Adrenal gland (tissue), 12 donors: Measurements from ENCODE around the gene TLR8. TPM values are rescaled to one million over a fixed set of nuclear protein-coding genes. Genes with fewer than 3 reads are reported as not detected.

Experiments used
- DNase-seq, 7 donors: peaks; one replicate each; pipeline ENCODE4 v3.0.0-alpha.2; 2019 to 2020
- H3K27ac ChIP-seq, 5 donors: fragments of 200-600 bp; sonication (generic) in 4 of 5; 1 replicate in 3 of 5; 2 replicates in 2 of 5; pipeline versions ENCODE4 v1.5.1 to v1.8.0; 2016 to 2020; ENCODE audit warnings: mild to moderate bottlenecking in 1 of 5
- H3K27me3 ChIP-seq: fragments of 200-600 bp; 2 replicates; pipeline ENCODE4 v1.8.0; 2021
- H3K36me3 ChIP-seq, 2 donors: fragments of 200-600 bp; replicated peaks in 1 of 2; 1 replicate in 1 of 2; 2 replicates in 1 of 2; pipeline versions ENCODE4 v1.5.1 to v1.8.0; 2018 to 2022
- H3K4me1 ChIP-seq, 2 donors: fragments of 200-600 bp; replicated peaks in 1 of 2; 1 replicate in 1 of 2; 2 replicates in 1 of 2; pipeline versions ENCODE4 v1.5.1 to v1.8.0; 2018 to 2021
- H3K4me3 ChIP-seq, 4 donors: fragments of 200-600 bp; sonication (generic) in 3 of 4; one replicate each; pipeline ENCODE4 v1.5.1; 2016 to 2018
- H3K9me3 ChIP-seq, 3 donors: fragments of 200-600 bp; sonication (generic) in 1 of 3; replicated peaks in 1 of 3; 1 replicate in 2 of 3; 2 replicates in 1 of 3; pipeline versions ENCODE4 v1.5.1 to v1.8.0; 2016 to 2021
- POLR2A ChIP-seq, 2 donors: fragments of 450-650 bp; IDR thresholded peaks; one replicate each; pipeline ENCODE4 v1.6.1; 2017; ENCODE audit warnings: antibody characterized with exemption in 2 of 2, mild to moderate bottlenecking in 2 of 2, moderate library complexity in 1 of 2
- WGBS, 4 donors: extraction: QIAGEN DNeasy Blood & Tissue Kit in 2 of 4; methylation state at CpG; one replicate each; pipeline versions ENCODE4 v1.1.5 to v1.1.7; 2013 to 2017; 5-methylcytosine and 5-hydroxymethylcytosine counted together
- intact Hi-C, 2 donors: fragments of 100-400 bp; cut with DNase I; formaldehyde crosslinking; loops; one replicate each; pipeline versions ENCODE4 v1.14.1 to v1.15.0; 2022 to 2023
- polyA plus RNA-seq, 3 donors: library from polyadenylated mRNA; stranded (reverse); fragments of 200-250 nt in 2 of 3; fragments of 350-450 nt in 1 of 3; fragmentation: Illumina TruSeq in 1 of 3; extraction: RNeasy Lipid Tissue Mini Kit (QIAGEN cat#74804) in 1 of 3; gene quantifications; one replicate each; pipeline ENCODE4 v1.2.3, GENCODE V29; 2013 to 2014
- total RNA-seq, 9 donors: library from RNA; depleted of rRNA in 4 of 9; stranded (reverse); fragments of >200 nt in 4 of 9; fragments of 120-200 nt in 1 of 9; fragmentation: NEBNext Ultra II Directional in 1 of 9; extraction: Animal tissue kit (Norgen Biotek cat#: 25700) in 1 of 9; gene quantifications; one replicate each; pipeline versions ENCODE4 v1.1.0 to v1.2.4, GENCODE V29; 2013 to 2023
- TF ChIP-seq, protein P1 (sequence below), 6 experiments: fragments of 450-650 bp in 4 of 6; fragments of 200-600 bp in 2 of 6; sonication (generic) in 1 of 6; IDR thresholded peaks; 1 replicate in 5 of 6; 2 replicates in 1 of 6; pipeline versions ENCODE4 v1.5.1 to v1.8.0; 2016 to 2021; ENCODE audit warnings: antibody characterized with exemption in 6 of 6, mild to moderate bottlenecking in 2 of 6, moderate library complexity in 1 of 6
- donor health status: healthy with polysubstance abuse.
- donor health status: Bipolar disorder and iron deficiency.
- donor health status: DM: yes; HTN: yes; CAD: no.
- donor health status: DM: no; HTN: no; CAD: no.
- donor health status: DM: no; HTN: no; CAD: no.
- donor health status: DM: yes; HTN: yes; CAD: no.

TLR8 gene
- total and polyA plus RNA-seq, 12 donors: 0.10 to 5.6 (median 1.9) TPM; not detected in 1

DNA sequence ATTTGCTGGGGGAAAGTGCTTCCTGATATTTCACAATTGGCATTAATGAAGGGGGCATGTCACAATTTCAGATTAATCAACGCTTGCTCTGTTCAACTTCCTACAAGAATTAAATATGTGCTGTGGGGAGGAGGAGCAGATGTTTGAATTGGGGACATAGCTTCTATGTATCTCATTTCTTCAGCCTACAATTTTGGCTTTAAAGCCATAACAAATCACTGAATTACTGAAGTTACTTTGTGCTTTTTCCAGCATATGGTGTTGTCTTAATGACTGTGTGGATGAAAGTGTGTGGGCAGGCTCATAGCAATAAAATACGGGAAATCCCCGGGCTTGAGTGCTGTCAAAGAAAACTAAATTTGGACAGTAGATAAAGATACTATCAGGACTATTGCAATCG is 38.7 kb upstream of the TLR8 start:
- Histone ChIP-seq H3K4me3 (no peak overlapping the region), H3K36me3 (no peaks in the 10 kb centered on the region), H3K27me3 (peaks cover 10% of the 10 kb centered on the region), H3K27ac (peak overlapping the region in 1 of 5 donors; percentile 38), H3K4me1 (no peaks in the 10 kb centered on the region), H3K9me3 (no peaks in the 10 kb centered on the region)
- TF ChIP-seq, protein P1, sequence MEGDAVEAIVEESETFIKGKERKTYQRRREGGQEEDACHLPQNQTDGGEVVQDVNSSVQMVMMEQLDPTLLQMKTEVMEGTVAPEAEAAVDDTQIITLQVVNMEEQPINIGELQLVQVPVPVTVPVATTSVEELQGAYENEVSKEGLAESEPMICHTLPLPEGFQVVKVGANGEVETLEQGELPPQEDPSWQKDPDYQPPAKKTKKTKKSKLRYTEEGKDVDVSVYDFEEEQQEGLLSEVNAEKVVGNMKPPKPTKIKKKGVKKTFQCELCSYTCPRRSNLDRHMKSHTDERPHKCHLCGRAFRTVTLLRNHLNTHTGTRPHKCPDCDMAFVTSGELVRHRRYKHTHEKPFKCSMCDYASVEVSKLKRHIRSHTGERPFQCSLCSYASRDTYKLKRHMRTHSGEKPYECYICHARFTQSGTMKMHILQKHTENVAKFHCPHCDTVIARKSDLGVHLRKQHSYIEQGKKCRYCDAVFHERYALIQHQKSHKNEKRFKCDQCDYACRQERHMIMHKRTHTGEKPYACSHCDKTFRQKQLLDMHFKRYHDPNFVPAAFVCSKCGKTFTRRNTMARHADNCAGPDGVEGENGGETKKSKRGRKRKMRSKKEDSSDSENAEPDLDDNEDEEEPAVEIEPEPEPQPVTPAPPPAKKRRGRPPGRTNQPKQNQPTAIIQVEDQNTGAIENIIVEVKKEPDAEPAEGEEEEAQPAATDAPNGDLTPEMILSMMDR (IDR thresholded peaks at IDR 0.05): no peak
- no peak for TF ChIP-seq POLR2A (IDR thresholded peaks at IDR 0.05)
- WGBS, 4 donors: 35 to 60% (median 45%) methylated on average over 4 of the region's 4 CpGs
- intact Hi-C loops: no loop called here
- no peak for DNase-seq

GRCh38 chrX:12868747-12869146 is 37.7 kb upstream of the TLR8 start:
- DNase-seq: no peak

GRCh38 chrX:12871257-12871656 is 35.2 kb upstream of the TLR8 start:
- DNase-seq: no peak
- WGBS, 4 donors: 64 to 69% (median 67%) methylated on average over 6 of the region's 6 CpGs
- Histone ChIP-seq H3K4me1 (no peaks in the 10 kb centered on the region), H3K4me3 (no peak overlapping the region), H3K9me3 (no peaks in the 10 kb centered on the region), H3K27ac (no peak overlapping the region), H3K27me3 (no peaks in the 10 kb centered on the region), H3K36me3 (no peaks in the 10 kb centered on the region)
- TF ChIP-seq POLR2A (IDR thresholded peaks at IDR 0.05): no peak
- TF ChIP-seq, protein P1 (IDR thresholded peaks at IDR 0.05): no peak
- intact Hi-C loops: no loop called here

More at GRCh38 chrX:12868747-12869146, 37.7 kb upstream of the TLR8 start:
- H3K4me3 ChIP-seq: no peak overlapping the region
- H3K27me3 ChIP-seq: peaks cover 10% of the 10 kb centered on the region
- H3K9me3 ChIP-seq: no peaks in the 10 kb centered on the region
- no peak overlapping the region for H3K27ac ChIP-seq
- no peaks in the 10 kb centered on the region for H3K4me1 ChIP-seq
- 65 to 76% (median 75%) methylated on average over 3 to 4 of the region's 4 CpGs for WGBS, 4 donors
- TF ChIP-seq, protein P1 (IDR thresholded peaks at IDR 0.05): no peak
- TF ChIP-seq POLR2A (IDR thresholded peaks at IDR 0.05): no peak
- H3K36me3 ChIP-seq: no peaks in the 10 kb centered on the region
- intact Hi-C loops: no loop called here

DNA sequence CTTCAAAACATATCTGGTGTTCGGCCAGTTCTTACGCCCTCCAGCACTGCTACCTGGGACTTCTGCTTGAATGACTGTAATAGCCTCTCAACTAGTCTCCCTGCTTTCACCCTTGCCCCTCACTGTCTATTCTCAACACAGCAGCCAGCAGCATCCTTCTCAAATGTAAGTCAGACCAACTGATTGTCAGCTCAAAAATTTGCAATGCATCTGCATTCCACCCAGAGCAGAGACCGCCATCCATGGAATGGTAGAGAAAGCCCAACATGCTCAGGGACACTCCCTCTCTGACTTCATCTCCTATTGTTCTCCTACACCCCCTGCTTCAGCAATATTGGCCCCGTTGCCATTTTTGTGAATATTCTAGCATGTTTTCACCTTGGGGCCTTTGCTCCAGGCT is 33.7 kb upstream of the TLR8 start:
- intact Hi-C loops: no loop called here
- Histone ChIP-seq H3K27ac (no peak overlapping the region), H3K4me1 (no peaks in the 10 kb centered on the region), H3K4me3 (no peak overlapping the region), H3K27me3 (no peaks in the 10 kb centered on the region), H3K9me3 (no peaks in the 10 kb centered on the region), H3K36me3 (no peaks in the 10 kb centered on the region)
- no peak for DNase-seq
- WGBS, 4 donors: 78 to 85% (median 79%) methylated on average over 3 to 4 of the region's 4 CpGs
- TF ChIP-seq POLR2A (IDR thresholded peaks at IDR 0.05): no peak
- TF ChIP-seq, protein P1 (IDR thresholded peaks at IDR 0.05): no peak
